ENCODE measurements around the gene PCBP2.

GRCh38 chr12:53479331-53479730 is 27.4 kb downstream of the PCBP2 start:
- TF ChIP-seq, protein P1, sequence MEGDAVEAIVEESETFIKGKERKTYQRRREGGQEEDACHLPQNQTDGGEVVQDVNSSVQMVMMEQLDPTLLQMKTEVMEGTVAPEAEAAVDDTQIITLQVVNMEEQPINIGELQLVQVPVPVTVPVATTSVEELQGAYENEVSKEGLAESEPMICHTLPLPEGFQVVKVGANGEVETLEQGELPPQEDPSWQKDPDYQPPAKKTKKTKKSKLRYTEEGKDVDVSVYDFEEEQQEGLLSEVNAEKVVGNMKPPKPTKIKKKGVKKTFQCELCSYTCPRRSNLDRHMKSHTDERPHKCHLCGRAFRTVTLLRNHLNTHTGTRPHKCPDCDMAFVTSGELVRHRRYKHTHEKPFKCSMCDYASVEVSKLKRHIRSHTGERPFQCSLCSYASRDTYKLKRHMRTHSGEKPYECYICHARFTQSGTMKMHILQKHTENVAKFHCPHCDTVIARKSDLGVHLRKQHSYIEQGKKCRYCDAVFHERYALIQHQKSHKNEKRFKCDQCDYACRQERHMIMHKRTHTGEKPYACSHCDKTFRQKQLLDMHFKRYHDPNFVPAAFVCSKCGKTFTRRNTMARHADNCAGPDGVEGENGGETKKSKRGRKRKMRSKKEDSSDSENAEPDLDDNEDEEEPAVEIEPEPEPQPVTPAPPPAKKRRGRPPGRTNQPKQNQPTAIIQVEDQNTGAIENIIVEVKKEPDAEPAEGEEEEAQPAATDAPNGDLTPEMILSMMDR (IDR thresholded peaks at IDR 0.05) = no peak
- TF ChIP-seq EZH2phosphoT487 (IDR thresholded peaks at IDR 0.05; ENCODE audit: borderline replicate concordance, low read depth) = no peak
- TF ChIP-seq POLR2AphosphoS5 (IDR thresholded peaks at IDR 0.05; ENCODE audit: low read depth, low read length) = no peak
- TF ChIP-seq TAF1 (IDR thresholded peaks at IDR 0.05; ENCODE audit: borderline replicate concordance, low read depth, low read length) = no peak
- TF ChIP-seq, protein P2, sequence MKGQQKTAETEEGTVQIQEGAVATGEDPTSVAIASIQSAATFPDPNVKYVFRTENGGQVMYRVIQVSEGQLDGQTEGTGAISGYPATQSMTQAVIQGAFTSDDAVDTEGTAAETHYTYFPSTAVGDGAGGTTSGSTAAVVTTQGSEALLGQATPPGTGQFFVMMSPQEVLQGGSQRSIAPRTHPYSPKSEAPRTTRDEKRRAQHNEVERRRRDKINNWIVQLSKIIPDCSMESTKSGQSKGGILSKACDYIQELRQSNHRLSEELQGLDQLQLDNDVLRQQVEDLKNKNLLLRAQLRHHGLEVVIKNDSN (IDR thresholded peaks at IDR 0.05; ENCODE audit: borderline replicate concordance, low read depth) = no peak
- TF ChIP-seq, protein P3, sequence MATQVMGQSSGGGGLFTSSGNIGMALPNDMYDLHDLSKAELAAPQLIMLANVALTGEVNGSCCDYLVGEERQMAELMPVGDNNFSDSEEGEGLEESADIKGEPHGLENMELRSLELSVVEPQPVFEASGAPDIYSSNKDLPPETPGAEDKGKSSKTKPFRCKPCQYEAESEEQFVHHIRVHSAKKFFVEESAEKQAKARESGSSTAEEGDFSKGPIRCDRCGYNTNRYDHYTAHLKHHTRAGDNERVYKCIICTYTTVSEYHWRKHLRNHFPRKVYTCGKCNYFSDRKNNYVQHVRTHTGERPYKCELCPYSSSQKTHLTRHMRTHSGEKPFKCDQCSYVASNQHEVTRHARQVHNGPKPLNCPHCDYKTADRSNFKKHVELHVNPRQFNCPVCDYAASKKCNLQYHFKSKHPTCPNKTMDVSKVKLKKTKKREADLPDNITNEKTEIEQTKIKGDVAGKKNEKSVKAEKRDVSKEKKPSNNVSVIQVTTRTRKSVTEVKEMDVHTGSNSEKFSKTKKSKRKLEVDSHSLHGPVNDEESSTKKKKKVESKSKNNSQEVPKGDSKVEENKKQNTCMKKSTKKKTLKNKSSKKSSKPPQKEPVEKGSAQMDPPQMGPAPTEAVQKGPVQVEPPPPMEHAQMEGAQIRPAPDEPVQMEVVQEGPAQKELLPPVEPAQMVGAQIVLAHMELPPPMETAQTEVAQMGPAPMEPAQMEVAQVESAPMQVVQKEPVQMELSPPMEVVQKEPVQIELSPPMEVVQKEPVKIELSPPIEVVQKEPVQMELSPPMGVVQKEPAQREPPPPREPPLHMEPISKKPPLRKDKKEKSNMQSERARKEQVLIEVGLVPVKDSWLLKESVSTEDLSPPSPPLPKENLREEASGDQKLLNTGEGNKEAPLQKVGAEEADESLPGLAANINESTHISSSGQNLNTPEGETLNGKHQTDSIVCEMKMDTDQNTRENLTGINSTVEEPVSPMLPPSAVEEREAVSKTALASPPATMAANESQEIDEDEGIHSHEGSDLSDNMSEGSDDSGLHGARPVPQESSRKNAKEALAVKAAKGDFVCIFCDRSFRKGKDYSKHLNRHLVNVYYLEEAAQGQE (IDR thresholded peaks at IDR 0.05; ENCODE audit: low read depth, low read length) = no peak
- TF ChIP-seq NRF1 (IDR thresholded peaks at IDR 0.05; ENCODE audit: low read depth, low read length) = no peak
- TF ChIP-seq FOXJ3 (CRISPR knock-in tag; IDR thresholded peaks at IDR 0.05) = no peak
- TF ChIP-seq, protein P4, sequence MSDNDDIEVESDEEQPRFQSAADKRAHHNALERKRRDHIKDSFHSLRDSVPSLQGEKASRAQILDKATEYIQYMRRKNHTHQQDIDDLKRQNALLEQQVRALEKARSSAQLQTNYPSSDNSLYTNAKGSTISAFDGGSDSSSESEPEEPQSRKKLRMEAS (IDR thresholded peaks at IDR 0.05; ENCODE audit: low read depth) = no peak
- no peak for TF ChIP-seq SMC3 (IDR thresholded peaks at IDR 0.05; ENCODE audit: low read depth, low read length)
- TF ChIP-seq EP300 (IDR thresholded peaks at IDR 0.05; ENCODE audit: borderline replicate concordance in 1 of 2, low read depth in 1 of 2, low read length in 1 of 2) = no peak
- TF ChIP-seq RAD21 (IDR thresholded peaks at IDR 0.05; ENCODE audit: low read length) = no peak
